ENCODE data around the gene PCDHA1.

GRCh38 chr5:141007791-141008190 lies 221.9 kb downstream of the PCDHA1 start:
- TF ChIP-seq CTCF (IDR thresholded peaks at IDR 0.05; ENCODE audit: extremely low read depth in 1 of 2, insufficient read depth in 1 of 2, low read depth in 1 of 2, low read length in 2 of 2) (no peak), POLR2AphosphoS5 (IDR thresholded peaks at IDR 0.05; ENCODE audit: insufficient read depth, low read depth, low read length) (no peak), EZH2 (IDR thresholded peaks at IDR 0.05; ENCODE audit: borderline replicate concordance, low read depth, low read length, severe bottlenecking) (no peak), POLR2A (IDR thresholded peaks at IDR 0.05; ENCODE audit: low read depth, low read length) (no peak), MYC (IDR thresholded peaks at IDR 0.05; ENCODE audit: low read depth, low read length) (no peak), GATA2 (IDR thresholded peaks at IDR 0.05; ENCODE audit: insufficient read depth, insufficient read length, low read depth, low read length) (no peak), FOS (IDR thresholded peaks at IDR 0.05; ENCODE audit: borderline replicate concordance, insufficient read depth, low read length) (no peak), MAX (IDR thresholded peaks at IDR 0.05; ENCODE audit: insufficient read depth, insufficient read length) (no peak), JUN (IDR thresholded peaks at IDR 0.05; ENCODE audit: borderline replicate concordance, insufficient read depth, insufficient read length, low read depth) (no peak)
